Effector CD4-positive, alpha-beta T cell (primary cell): Measurements from ENCODE around the gene TRIM15.

Source experiments
- DNase-seq: peaks from one replicate; pipeline ENCODE4 v3.0.0-alpha.2; 2020

Gene TRIM15

DNA sequence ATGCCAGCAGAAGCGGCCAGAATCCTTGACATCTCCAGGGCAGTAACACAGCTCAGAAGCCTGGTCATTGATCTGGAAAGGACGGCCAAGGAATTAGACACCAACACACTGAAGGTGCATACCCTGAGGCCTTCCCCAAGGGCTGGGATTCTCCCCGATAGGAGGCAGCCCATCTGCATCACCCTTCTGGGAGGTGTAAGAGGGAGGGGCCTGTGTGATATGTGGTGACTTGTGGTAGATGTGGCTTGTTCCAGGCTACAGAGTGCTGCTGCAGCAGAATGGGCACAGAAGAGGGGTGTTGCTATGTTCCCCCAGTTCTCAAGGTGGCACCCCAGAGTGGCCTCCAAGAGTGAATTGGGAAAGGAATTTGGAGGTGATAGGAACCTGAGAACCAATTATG, 16.2 kb upstream of the TRIM15 start:
- no peak for DNase-seq

DNA sequence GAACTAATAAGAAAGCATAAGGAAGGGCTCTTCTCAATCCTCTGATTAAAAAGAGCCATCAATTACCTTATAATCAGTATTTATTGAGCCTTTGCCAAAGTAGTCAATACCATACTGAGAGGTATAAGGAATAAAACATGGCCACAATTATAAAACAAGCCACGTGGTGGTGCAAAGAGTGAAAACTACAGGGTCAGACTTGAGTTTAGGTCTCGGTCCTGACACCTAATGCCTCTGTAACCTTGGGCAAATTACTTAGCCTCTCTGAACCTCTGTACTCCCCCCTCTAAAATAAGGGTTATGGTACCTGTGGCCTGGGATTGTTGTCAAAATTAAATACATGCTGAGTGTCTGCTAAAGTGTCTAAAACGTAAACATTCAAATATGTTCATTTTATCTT, 14.1 kb upstream of the TRIM15 start:
- no peak for DNase-seq

DNA sequence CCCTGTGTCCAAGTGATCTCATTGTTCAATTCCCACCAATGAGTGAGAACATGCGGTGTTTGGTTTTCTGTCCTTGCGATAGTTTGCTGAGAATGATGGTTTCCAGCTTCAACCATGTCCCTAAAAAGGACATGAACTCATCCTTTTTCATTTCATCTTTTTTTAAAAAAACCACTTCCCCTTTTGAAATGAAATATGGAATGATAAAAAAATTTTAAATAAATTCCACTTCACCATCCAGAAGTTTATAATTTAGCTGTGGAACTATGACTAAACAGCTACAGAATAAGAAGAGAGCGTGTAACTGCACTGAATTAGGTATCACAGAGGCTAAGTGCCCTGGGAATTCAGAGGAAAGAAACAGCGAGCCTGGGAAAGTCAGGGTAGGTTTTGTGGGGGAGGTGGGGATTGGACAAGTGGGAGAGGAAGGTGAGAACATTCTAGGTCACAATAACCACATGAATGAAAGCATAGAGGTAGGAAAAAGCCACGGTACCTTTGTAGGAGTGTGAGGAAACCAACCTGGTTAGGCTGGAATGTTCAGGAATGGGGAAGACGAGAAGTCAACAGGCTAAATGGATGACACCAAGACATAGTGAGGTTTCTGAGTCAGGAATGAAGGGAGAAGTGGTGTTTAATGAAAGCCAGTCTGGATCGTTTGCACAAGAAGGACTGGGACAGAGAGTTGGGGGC, 13.3 kb upstream of the TRIM15 start:
- DNase-seq, result no peak

DNA sequence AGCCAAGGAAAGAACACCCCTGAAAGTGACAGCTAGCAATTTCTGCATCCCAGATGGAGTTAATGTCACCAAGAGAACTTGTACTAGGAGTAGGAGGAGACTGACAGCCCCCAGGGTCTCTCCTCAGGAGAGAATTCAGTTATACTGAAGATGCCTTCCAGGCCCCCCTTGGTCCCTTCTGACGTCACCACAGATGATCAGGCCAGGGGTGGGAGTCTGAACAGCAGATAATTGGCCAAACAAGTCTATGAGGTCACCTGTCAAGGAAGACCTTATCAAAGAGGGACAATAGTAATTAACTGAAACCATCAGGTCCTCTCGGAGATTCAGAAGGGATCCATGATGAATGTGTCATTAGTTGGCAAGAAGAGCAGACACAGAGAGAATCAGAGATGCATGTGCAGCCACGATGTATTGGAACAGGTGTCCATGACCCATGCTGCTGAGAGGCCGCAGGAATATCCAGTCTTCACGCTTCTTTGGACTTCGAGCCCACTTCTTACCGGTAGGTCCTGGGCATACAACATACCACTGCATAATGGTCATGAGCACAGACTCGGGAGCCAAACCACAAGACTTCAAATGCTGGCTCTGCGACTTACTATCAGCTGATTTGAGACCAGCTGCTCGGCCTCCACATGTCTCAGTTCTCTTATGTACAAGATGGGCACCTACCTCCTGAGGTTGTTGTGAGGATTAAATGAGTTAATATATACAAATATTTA, 12.5 kb upstream of the TRIM15 start:
- no peak for DNase-seq

DNA sequence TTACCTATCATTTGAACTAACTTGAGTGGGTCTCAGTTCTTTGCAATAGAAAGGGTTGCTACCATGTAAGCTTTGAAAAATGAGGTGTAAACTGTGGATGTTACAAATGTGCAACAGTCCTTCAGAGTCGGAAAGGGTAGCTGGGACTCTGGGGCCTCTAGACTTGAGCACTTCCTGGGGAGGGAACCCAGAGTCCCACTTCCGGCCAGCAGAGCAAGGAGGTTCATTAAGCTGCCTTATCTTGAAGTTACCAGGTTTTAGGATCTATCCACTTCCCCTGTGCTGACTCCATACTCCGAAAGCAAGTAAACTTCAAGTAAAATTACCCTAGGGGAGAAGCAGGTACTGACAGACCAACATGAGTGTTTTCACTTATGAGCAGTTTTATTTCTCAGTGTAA, 11.8 kb upstream of the TRIM15 start:
- no peak for DNase-seq

DNA sequence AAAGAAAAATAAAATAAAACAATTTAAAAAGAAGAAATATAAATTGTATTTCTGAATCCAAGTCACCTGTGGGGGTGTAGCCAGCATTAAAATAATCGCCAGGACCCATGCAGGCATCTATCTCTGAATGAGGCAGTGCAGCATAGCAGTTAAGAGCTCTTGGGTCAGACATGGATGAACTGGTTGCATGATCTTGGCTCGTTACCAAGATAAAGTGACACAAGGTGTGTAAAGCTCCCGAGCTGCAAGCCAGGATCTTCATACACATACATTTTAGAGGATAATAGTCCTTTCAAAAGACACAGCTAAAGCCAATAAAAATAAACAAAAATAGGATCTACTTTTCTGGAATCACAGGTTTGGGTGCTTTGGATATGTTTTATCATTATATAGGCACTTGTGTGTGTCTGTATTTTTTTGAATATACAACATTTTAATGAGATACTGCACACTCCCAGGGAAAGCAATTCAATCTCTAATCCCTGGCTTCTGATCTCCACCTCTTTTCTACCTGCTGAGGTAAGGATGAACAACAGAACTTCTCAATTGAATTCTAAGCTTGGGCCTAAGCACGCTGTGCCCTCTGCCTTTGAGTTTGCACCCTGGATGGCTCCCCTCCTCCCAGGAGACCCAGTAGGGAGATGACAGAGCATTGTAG, 11.2 kb upstream of the TRIM15 start:
- DNase-seq, result no peak

DNA sequence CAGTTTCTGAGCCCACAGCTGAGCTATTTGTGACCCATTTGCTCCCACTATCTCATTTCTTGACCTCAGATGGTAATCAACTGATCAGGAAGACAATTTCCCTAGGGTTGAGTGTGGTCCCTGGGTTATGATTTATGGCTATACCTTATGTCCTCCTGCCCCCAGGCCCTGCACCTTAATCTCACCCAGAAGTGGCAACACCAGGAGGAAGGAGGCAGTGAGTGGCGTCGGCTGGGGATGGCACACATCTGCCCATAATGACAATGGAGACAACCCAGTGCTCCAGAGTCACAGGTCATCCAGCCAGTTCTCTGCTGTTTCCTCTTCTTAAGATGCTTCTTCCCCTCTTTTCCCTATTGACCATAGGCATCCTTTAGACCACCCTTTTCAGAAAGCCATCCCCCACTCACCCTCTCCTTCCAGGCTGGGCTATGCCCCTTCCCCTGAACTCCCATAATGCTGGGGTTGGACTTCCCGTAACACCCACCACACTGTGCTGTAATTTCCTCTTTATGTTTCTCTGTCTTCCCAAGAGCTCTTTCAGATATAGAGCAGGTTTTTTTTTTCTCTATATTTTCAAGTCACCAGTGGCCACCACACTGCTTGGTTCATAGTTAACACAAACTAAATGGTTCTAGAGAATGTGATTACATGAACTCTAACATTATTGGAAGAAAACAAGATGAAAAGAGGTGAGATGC, 10.3 kb upstream of the TRIM15 start:
- no peak for DNase-seq

DNA sequence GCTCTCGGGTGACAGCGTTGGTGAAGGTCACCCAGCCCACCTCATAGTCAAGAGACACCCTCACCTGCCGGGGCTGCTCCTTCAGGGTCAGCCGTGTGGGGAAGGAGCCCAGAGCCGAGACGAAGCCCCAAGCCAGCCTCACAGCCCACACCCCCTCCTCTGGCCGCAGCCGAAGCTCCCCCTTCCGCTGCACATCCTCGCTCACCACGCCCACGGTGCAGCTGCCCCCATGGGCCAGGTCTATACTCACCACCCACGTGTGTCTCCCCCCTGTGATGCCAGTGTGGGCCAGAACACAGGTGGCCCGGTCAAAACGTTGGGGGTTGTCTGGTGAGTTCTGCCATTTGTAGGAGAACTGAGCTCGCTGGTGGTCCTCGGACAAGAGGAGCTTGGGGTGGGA, 9.3 kb upstream of the TRIM15 start:
- no peak for DNase-seq

DNA sequence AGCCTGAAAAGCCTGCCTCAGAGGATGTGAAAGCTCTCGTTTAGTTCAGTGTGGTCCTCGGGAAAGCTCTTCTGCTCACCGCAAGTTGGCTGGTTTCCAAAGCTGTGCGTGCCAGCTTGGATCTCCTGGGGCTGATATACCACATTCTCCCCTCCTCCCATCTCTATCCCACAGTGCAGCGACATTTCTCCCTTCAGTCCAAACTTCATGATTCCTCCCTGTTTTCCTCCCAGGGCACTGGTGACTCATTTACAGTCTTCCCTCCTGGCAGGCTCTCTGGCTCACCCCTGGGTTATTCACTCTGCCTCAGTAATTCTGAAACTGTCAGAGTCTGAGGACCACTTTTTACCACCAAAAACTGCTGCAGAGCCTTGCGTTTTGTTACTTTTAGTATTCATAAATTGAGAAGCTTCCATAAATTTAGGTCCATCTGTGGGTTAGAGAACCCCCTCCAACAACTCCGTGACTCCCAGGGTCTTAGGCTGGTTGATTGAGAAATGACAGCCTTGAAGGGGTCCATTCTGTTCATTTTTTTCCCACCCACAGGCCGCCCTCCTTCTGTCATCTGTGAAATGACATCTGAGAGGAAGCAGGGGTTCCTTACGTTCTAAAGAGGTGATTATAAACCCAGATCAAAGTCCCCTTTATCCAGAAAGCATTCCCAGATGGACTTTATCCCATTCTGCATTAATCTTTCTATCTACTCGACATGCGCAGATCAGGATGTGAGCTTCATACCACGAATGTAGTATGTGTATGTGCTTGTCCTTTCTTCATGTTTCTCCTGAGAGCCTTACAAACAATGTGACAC, 8.4 kb upstream of the TRIM15 start:
- no peak for DNase-seq

DNA sequence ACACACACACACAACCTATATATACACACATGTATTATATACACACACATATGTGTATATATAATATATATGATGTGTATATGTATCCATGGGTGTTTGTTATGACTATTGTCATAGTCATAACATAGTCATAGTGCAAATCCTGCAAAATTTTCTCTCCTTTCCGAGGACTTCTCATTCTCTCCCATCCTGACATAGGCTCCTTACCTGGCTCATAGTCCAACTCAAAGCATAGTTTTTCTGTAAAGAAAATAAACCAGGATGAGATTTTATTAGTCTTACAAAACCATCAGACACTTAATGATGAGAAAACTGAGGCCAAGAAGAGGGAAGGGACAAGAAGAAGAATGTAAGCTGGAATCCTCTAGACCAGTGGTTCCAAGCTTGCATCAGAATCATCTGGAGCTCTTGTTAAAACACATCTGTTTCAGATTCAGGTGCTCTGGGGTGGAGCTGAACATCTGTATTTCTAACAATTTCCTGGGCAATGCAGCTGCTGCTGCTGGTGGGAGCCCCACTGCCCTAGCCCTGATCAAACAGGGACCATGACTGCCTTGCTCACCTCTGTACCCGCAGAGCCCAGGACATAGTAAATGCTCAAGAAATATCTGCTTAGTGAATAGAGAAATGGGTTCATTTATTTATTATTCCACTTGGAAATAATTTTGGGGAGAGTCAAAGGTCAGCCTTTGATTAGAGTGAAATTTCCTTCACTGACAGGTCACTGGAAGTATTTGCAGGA, 7.7 kb upstream of the TRIM15 start:
- no peak for DNase-seq

DNA sequence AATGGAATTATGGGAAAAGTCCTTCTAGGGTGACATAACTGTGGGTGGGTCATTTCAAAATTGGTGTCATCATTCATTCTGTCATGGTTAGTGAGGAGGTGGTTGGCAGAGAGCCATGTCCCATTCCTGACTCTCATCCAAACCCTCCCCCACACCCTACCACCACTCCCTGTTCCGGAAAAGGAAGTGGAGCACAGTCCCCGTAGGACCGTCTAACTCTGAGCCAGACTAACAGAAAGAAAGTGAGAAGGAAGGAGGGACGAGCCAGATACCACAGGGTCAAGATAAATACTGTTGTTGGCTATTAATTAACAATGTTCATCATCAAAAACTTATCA, 7.1 kb upstream of the TRIM15 start:
- no peak for DNase-seq

DNA sequence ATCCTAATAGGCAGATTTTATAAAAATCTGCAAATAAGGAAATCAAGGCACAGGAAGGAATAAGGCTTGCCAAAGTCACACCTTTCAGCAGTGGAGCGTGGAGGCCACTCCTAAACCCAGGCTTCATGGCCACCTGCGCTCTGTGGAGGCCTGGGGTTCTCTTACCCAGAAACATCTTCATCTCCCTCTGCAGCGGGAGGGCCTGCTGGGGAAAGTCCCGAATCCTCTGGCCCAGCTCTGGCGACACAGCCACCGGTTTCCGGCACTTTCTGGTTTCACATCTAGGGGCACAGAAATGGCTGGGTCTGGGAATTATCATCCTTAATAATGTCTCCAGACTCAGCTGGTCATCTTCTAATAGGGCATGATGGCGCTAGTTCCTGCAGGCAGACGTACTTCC, 6.6 kb upstream of the TRIM15 start:
- no peak for DNase-seq

DNA sequence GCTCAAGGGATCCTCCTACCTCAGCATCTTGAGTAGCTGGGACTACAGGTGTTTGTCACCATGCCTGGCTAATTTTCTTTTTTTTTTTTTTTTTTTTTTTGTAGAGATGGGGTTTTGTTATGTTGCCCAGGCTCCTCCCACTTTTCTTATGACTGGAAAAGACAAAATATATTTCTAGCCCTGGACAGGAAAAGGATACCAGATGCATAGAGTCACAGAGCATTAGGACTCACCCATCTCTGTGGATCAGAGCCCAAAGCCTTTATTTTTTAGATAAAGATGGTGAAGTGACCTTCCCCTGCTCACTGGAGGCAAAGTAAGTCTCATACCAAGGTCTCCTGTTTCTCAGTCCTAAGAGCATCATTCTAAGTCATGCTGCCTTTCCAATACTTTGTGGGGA, 5.8 kb upstream of the TRIM15 start:
- no peak for DNase-seq

DNA sequence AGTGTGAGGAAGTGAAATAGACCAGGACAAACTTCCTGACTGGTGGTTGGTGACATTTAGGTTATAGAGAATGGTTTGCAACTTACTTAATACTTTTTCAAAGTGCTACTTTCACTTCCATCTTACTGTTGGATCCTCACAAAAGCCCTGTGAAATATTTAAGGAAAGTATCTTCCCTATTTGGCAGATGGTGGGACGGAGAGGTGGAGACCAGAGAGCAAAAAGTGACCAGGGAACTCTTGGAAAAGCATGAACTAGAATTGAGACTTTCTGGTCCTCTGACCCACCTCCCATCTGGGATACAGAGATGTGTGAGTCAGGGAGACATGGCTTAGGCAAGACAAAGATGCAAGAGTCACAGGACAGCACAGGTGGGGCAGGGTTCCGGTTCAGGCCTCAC, 5.3 kb upstream of the TRIM15 start:
- DNase-seq, result no peak

DNA sequence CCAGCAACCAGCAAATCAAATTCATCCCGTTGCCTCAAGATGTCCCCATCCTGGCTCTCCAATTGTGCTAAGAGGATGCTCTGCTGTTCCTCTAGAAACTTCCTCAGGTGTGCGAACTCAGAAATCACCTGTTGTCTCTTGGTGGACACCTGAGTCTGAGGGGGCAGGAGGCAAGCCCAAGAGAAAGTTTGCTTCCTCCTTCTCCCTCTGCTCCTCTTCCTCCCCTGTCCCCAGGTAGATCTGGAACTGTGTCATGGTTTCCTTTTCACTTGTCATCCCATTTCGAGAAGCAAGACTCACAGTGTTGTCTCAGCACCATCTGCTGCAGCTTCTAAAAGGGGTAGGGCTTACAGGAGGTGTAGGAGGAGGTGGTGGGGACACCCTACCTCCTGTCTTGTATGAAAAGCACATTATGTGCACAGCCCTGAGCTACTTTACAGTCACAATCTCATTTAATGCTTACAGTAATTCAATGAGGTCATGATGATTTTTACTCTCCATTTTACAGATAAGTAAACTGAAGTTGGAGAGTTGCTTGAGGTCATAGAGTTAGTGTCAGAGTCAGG, 4.8 kb upstream of the TRIM15 start:
- DNase-seq, result no peak

DNA sequence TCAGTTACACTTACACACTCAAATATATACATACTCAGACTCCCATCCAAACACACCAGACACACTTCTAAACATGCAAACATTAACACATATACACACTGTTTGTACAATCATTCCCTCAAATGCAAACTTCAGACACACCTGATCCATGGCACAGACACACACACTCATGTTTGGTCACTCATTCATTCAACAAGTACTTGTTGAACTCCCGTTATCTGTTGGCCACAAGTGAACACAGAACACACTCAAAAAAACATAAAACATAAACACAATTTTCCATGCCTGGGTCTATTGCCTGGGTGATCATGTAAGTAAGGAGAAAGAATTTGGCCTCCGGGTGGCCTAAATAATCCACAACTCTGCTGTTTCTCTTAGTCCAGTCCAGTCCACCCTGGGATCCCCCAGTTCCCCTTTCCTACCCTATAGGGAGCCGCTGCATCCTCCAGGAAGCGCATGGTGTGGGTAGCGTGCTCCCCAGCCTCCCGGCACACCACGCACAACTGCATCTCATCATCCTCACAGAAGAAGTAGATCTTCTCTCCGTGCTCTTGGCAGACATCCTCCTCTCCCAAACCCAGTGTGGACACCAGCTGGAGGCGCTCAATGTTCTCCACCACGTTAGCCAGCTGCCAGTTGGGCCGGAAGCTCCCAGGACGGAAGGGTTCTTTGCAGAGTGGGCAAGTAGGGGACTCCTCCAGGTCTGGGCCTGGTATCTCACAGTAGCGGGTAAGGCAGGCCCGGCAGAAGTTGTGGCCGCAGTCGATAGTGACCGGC, 3.1 kb upstream of the TRIM15 start:
- no peak for DNase-seq

DNA sequence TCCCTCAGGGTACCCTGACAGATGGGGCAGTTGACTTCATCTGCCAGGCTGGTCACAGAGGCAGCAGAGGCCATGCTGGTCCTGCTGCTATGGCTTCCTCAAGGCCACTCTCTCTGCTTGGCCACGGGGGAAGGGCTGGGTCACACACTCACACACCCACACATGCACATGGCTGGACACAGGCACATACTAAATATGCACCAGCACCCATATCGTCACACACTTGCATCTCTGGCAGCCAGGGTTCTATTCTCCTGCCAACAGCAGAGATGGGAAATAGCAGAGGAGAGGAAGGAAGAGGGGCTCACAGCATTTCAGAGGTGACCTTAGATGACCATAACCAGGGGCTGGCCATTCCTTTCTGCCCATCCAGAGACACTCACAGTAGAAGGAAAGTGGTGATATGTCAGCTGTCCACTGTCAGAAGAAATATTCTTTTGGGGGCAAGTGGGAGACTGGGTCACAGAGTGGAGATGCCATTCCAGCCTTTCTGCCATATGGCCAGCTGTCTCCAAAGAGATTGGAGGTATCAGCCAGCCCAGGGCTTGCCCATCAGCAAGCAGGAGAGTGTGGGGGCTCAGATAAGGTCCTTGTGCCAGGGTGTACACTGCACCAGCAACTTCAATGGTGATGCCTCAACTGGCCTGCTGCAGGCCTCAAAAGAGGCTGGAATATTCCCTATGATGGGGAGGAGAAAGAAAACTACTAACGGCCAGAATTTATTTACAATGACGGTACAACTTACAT, 2.4 kb upstream of the TRIM15 start, which contains the start of gene TRIM10:
Gene TRIM10 (minus strand): TSS at position 427 of the 747 bp plus-strand sequence. CDS start 353 bp downstream, at position 74.
- no peak for DNase-seq

DNA sequence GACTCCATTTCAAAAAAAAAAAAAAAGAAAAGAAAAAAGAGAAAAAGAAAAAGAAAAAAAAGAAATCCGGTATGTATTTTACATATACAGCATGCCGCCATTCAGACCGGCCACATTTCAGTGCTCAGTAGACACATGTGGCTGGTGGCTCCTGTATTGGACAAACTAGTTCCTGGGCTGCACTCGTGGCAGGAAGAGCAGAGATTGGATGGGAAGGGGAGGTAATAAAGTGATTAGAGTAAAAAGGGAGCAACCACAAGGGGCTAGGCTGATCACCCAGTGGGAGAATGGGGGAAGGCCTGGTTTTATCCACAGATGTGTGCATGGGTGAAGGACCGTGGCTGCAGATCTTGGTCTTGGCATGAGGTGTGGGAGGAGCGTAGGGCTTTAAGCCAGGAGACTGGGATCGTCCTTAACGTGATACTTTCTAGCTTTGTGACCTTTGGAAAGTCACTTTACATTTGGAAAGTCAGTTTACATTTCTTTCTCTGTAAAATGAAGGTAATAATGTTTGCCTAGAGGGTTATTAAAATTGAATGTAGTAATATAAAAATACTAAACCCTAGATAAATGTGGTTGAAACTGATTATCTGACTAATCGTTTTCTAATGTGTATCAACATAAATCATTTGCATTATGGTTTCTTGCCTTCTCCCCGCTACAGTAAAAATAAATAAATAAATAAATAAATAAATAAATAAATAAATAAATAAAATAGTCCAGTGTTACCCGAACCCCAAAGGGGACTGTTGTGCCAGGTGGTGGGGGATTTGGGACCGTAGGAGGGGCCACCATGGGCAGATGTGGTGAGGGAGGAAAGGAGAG, 869 bp upstream of the TRIM15 start:
- DNase-seq, result no peak
